Psoas muscle (tissue), 8 donors: ENCODE results near the gene GATA2. TPM values are rescaled to one million over a fixed set of nuclear protein-coding genes. Genes with fewer than 3 reads are reported as not detected.

Source experiments
- ATAC-seq, 4 donors: fragments of 200-7000 bp; cut with Tn5 transposase; one replicate each; pipeline ENCODE4 v1.9.1; 2020; ENCODE audit warnings: moderate library complexity in 3 of 4, mild to moderate bottlenecking in 2 of 4
- DNase-seq, 2 donors: peaks; one replicate each; pipeline ENCODE4 v3.0.0-alpha.2; 2020
- H3K27ac ChIP-seq: fragments of 200-600 bp; one replicate; pipeline ENCODE4 v1.8.0; 2022
- H3K27me3 ChIP-seq, 3 donors: fragments of 200-600 bp in 1 of 3; one replicate each; pipeline versions ENCODE4 v1.6.1 to v1.8.0; 2013 to 2022; ENCODE audit warnings: low read length in 2 of 3, mild to moderate bottlenecking in 2 of 3, moderate library complexity in 1 of 3; ENCODE audit not compliant: insufficient read depth in 3 of 3
- H3K36me3 ChIP-seq, 2 donors: fragments of 200-600 bp in 1 of 2; one replicate each; pipeline versions ENCODE4 v1.6.1 to v1.8.0; 2013 to 2022; ENCODE audit warnings: low read depth in 1 of 2, mild to moderate bottlenecking in 1 of 2, moderate library complexity in 1 of 2; ENCODE audit not compliant: insufficient read depth in 1 of 2
- H3K4me1 ChIP-seq: fragments of 200-600 bp; one replicate; pipeline ENCODE4 v1.8.0; 2022
- H3K4me3 ChIP-seq: fragments of 200-600 bp; one replicate; pipeline ENCODE4 v1.8.0; 2022; ENCODE audit warnings: mild to moderate bottlenecking
- H3K9me3 ChIP-seq: fragments of 200-600 bp; one replicate; pipeline ENCODE4 v1.8.0; 2022
- CTCF ChIP-seq: fragments of 200-600 bp; IDR thresholded peaks from one replicate; pipeline ENCODE4 v1.8.0; 2022; ENCODE audit warnings: antibody characterized with exemption
- WGBS, 3 donors: extraction: QIAGEN DNeasy Blood & Tissue Kit; methylation state at CpG; one replicate each; pipeline versions ENCODE4 v1.1.6 to v1.1.7; 2013; 5-methylcytosine and 5-hydroxymethylcytosine counted together
- intact Hi-C, 2 donors: fragments of 100-400 bp; cut with DNase I; formaldehyde crosslinking; loops; one replicate each; pipeline versions ENCODE4 v1.11.0 to v1.14.2; 2022
- polyA plus RNA-seq, 3 donors: library from polyadenylated mRNA; stranded (reverse); fragments of 200-250 nt; gene quantifications; one replicate each; pipeline ENCODE4 v1.2.3, GENCODE V29; 2013
- total RNA-seq, 4 donors: library from RNA; stranded (reverse); fragmentation: NEBNext Ultra II Directional in 2 of 4; extraction: Animal tissue kit (Norgen Biotek cat#: 25700) in 2 of 4; gene quantifications; one replicate each; pipeline versions ENCODE4 v1.2.1 to v1.2.4, GENCODE V29; 2021 to 2023
- donor health status: healthy with polysubstance abuse.
- donor health status: DM: no; HTN: no; CAD: no; lungs with moderate emphysema.
- donor health status: Bipolar disorder and iron deficiency.
- donor health status: healthy.
- donor health status: DM: yes; HTN: yes; CAD: no.
- donor health status: DM: no; HTN: no; CAD: no.
- donor health status: DM: no; HTN: no; CAD: no.
- donor health status: DM: yes; HTN: yes; CAD: no.

GATA2 gene
- total and polyA plus RNA-seq, 7 donors, result 4.2 to 8.8 (median 6.5) TPM

- Histone ChIP-seq H3K4me1 (peaks cover under 1% of the 10 kb centered on the region), H3K27ac (no peak overlapping the region), H3K27me3 (peaks cover 0 to 34% (median 15%) of the 10 kb centered on the region in 3 donors), H3K36me3 (no peaks in the 10 kb centered on the region), H3K9me3 (no peaks in the 10 kb centered on the region), H3K4me3 (no peak overlapping the region)
- intact Hi-C loops, result no loop called here
- no peak for TF ChIP-seq CTCF
- DNase-seq, result no peak
- 88 to 93% (median 93%) methylated on average over 5 of the region's 5 CpGs for WGBS, 3 donors
- no peak for ATAC-seq
Observed at GRCh38 chr3:128476659-128477058, 16.3 kb downstream of the GATA2 start.

- Histone ChIP-seq H3K4me1 (no peaks in the 10 kb centered on the region), H3K36me3 (no peaks in the 10 kb centered on the region), H3K4me3 (no peak overlapping the region), H3K27ac (no peak overlapping the region), H3K9me3 (no peaks in the 10 kb centered on the region), H3K27me3 (peaks cover 0 to 25% (median 6%) of the 10 kb centered on the region in 3 donors)
- ATAC-seq (no peak), DNase-seq (no peak)
- intact Hi-C loops, result no loop called here
- TF ChIP-seq CTCF, result no peak
- WGBS, 3 donors, result 74 to 85% (median 83%) methylated on average over 7 to 8 of the region's 8 CpGs
Observed at GRCh38 chr3:128475355-128475754, 17.6 kb downstream of the GATA2 start.

- no peak for DNase-seq
- 50 to 77% (median 67%) methylated on average over 3 to 4 of the region's 4 CpGs for WGBS, 3 donors
- TF ChIP-seq CTCF, result no peak
- Histone ChIP-seq H3K27ac (no peak overlapping the region), H3K27me3 (peaks cover 0 to 16% (median 0%) of the 10 kb centered on the region in 3 donors), H3K4me1 (no peaks in the 10 kb centered on the region), H3K9me3 (no peaks in the 10 kb centered on the region), H3K4me3 (no peak overlapping the region), H3K36me3 (no peaks in the 10 kb centered on the region)
- intact Hi-C loops, result no loop called here
- no peak for ATAC-seq
Observed at GRCh38 chr3:128473737-128474136, 19.3 kb downstream of the GATA2 start.

DNA sequence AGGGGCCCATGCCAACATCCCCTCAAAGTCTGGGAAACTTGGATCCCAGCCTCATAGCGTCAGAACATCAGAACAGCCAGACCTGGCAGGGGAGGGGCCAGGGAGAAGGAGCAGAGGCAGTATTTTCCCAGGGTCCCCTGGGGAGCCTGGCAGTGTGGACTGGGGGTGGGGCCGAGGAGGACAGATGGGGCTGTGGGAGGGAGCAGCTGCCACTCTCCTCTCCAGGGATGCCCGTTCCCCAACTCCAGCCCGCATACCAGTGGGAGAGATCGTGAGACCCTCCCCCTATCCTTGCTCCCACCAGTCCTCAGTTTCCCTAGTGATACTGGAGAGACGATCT, 19.9 kb downstream of the GATA2 start:
- H3K4me3 ChIP-seq, result no peak overlapping the region
- H3K36me3 ChIP-seq, result no peaks in the 10 kb centered on the region
- H3K27ac ChIP-seq, result no peak overlapping the region
- no peak for TF ChIP-seq CTCF
- ATAC-seq, result no peak
- intact Hi-C loops, result no loop called here
- H3K4me1 ChIP-seq, result no peaks in the 10 kb centered on the region
- no peak for DNase-seq
- H3K27me3 ChIP-seq, result peaks cover 0 to 11% (median 0%) of the 10 kb centered on the region in 3 donors
- H3K9me3 ChIP-seq, result no peaks in the 10 kb centered on the region
- 27 to 36% (median 27%) methylated on average over 6 of the region's 6 CpGs for WGBS, 3 donors

DNA sequence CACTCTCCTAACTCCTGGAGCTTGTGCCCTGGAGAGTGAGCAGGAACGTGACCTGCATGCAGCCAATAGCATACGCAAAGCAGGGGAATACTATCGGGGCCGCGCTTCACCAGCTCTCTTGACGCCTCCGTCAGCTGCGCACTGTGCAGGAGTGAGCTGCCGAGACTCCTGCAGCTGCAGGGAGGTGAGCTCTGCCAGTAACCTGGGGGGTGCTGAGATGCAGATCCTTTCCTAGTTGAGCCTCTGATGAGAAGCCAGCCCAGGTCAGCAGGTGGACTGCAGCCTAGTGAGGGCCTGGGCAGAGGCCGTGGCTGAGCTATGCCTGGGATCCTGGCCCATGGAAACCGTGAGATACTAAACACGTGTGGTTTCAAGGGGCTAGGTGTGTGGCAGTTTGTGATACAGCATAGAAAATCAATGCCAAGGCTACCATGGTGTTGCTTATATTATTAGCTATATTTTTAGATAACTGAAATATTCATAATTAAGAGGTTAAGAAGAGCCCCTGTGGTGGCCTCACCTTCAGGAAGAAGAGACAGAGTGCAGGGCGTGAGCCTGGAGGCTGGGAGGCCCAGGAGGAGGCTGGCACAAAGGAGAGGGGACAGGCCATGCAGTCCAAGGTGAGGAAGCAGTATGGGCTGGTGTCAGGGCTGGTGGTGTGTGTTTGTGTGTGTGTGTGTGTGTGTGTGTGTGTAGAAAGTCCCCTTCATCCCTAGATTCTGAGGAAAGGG, 20.4 kb downstream of the GATA2 start:
- DNase-seq (no peak), ATAC-seq (no peak)
- Histone ChIP-seq H3K36me3 (no peaks in the 10 kb centered on the region), H3K27ac (no peak overlapping the region), H3K9me3 (no peaks in the 10 kb centered on the region), H3K4me3 (no peak overlapping the region), H3K27me3 (peaks cover 0 to 11% (median 0%) of the 10 kb centered on the region in 3 donors), H3K4me1 (no peaks in the 10 kb centered on the region)
- no peak for TF ChIP-seq CTCF
- 76 to 82% (median 77%) methylated on average over 13 of the region's 13 CpGs for WGBS, 3 donors
- intact Hi-C loops, result no loop called here
